Forelimb muscle (tissue), 1 donor: Measurements from ENCODE around the gene ABHD8. TPM values are rescaled to one million over a fixed set of nuclear protein-coding genes. Genes with fewer than 3 reads are reported as not detected.
A peak's percentile ranks its signal among the peaks of the same experiment; 100 is the strongest.

ENCODE experiments used
- DNase-seq: peaks from one replicate; pipeline ENCODE4 v3.0.0-alpha.2; 2013; ENCODE audit warnings: low read depth
- polyA plus RNA-seq: library from polyadenylated mRNA; unstranded; fragments of 120-200 nt; gene quantifications from one replicate; pipeline ENCODE4 v1.2.1, GENCODE V29; 2013; ENCODE audit not compliant: insufficient read length

ABHD8 gene
- polyA plus RNA-seq, 1 donor: 7.9 TPM

- no peak for DNase-seq
These were observed 18.6 kb upstream of the ABHD8 start for GRCh38 chr19:17321655-17322489.

DNA sequence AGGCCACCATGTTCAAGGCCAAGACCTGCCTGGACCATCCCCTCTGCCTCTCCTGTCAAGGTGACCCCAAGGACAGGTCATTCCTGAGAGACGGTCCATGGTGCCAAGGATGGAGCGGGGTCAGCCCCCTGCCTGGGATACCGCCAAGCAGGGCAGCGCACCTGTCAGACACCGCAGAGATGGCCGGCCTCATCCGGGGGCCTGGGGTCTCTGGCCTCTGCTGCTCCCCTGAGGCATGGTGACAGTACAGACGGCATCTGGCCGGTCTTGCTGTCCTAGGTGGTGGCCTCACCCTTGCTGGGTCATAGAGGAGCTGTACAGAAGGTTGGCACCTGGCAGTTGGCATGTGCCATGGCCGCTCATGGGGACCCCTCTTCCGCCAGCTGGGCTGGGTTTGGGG, 17.2 kb upstream of the ABHD8 start:
- no peak for DNase-seq

GRCh38 chr19:17319473-17320238, 16.4 kb upstream of the ABHD8 start:
- no peak for DNase-seq

- no peak for DNase-seq
These were observed 15.7 kb upstream of the ABHD8 start for GRCh38 chr19:17318966-17319365.

GRCh38 chr19:17314007-17314593, 10.9 kb upstream of the ABHD8 start:
- no peak for DNase-seq

GRCh38 chr19:17312189-17313113, 9.2 kb upstream of the ABHD8 start:
- no peak for DNase-seq

GRCh38 chr19:17311455-17312188, 8.4 kb upstream of the ABHD8 start:
- DNase-seq: no peak

DNA sequence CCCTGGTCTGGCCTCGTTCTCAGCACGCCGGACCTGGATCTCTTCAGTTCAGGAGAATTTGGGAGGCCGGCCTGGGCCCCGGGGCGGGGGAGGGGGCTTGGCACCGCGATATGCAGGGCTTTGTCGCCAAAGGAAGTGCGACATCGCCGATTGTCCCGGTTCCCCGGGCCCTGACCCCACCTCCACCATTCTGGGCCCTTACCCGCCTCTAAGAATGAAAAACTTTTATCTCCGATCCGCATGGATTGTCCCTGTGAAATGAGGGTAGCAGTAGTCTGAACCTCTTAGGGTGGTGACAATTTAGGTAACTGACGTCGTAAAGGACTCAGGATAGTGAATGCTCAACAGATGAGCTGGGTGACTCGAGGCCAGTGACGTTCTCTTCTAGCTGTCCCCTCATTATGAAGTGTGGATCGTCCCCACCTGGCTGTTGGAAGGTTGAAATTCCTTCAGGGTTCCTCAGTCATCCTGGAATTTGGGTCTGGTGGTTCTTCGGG, 6.8 kb upstream of the ABHD8 start:
- no peak for DNase-seq

DNA sequence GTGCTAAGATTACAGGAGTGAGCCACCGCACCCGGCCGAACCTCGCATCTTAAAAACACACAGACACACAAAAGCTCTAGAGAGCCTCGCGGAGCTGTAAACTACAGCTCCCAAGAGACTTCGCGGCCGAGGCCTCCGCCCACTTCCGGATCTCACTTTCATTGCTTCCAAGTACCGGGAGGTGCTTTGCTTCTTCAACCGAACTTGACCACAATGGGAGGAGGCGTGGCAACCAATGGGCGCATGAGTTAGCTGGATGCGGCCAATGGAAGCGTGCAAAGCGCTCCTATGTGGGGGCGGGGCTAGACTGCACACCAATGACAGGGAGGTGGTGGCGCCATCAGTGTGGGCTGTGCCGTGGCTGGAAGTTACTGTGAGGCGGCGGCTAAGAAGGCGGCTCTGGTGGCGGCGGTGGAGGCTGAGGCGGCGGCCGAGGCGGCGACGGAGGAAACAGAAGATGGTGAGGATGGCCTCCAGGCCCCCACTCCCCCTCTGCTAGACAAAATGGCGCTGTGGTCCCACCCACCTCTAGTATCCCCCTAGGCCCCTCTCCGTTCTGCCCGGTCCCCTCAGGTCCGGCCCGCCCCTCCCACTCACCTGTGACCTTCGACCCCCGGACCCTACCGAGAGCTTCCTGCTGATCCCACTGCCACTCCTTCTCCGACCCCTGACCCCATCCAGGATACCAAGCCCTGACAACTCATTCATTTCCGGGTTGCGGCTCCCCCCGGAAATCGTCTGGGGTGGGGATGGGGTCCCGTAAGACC, 6.2 kb upstream of the ABHD8 start, which contains the start of gene DDA1:
TSS of gene DDA1 (plus strand) at position 366 of the 767 bp plus-strand sequence. CDS start at position 458, 92 bp downstream.
- peak; percentile 99 for DNase-seq

DNA sequence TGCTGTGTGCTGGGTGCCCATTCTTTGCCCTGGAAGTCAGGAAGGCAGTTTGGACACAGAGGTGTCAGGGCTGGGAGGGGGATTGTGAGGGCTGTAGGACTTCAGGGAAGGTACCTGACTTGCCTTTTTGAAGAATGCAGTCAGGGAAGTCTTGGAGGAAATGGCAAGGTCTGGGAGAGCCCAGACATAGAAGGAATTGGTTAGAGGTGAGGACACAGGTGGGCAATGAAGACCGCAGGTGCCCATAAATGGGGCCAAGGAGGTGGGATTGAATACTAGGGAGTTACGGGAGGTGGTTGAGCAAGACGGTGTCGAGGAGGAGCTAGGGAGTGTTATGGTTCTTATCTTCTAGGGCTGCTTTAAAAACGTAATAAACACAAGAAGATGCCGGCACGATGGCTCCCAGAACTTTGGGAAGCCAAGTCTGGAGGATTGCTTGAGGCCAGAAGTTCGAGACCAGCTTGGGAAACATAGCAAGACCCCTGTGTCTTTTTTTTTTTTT, 4.7 kb upstream of the ABHD8 start:
- DNase-seq: no peak

GRCh38 chr19:17306285-17306714, 3.1 kb upstream of the ABHD8 start:
- DNase-seq: no peak

GRCh38 chr19:17305517-17306284, 2.5 kb upstream of the ABHD8 start, which contains the start of gene MRPL34:
TSS of gene MRPL34 (plus strand) at chr19:17305872. CDS start at chr19:17305893, 21 bp downstream.
- DNase-seq: peak; percentile 78

- DNase-seq: no peak
These were observed 1.9 kb upstream of the ABHD8 start for GRCh38 chr19:17305216-17305516.

GRCh38 chr19:17304386-17305215, 1.4 kb upstream of the ABHD8 start:
- DNase-seq: no peak

DNA sequence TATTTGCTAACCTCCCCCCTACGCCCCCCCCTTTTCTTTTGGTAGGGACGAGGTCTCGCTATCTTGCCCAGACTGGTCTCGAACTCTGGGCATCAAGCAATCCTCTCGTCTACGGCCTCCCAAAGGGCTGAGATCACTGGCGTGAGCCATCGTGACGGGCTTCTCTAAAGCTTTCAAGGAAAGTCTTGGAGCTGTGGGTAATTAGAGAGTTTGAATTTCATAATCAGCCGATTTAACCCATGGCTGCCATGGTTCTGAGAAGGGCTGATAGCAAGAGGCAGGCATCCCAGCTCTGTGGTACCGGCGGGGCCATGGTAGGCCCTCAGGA, 679 bp upstream of the ABHD8 start:
- DNase-seq: no peak

DNA sequence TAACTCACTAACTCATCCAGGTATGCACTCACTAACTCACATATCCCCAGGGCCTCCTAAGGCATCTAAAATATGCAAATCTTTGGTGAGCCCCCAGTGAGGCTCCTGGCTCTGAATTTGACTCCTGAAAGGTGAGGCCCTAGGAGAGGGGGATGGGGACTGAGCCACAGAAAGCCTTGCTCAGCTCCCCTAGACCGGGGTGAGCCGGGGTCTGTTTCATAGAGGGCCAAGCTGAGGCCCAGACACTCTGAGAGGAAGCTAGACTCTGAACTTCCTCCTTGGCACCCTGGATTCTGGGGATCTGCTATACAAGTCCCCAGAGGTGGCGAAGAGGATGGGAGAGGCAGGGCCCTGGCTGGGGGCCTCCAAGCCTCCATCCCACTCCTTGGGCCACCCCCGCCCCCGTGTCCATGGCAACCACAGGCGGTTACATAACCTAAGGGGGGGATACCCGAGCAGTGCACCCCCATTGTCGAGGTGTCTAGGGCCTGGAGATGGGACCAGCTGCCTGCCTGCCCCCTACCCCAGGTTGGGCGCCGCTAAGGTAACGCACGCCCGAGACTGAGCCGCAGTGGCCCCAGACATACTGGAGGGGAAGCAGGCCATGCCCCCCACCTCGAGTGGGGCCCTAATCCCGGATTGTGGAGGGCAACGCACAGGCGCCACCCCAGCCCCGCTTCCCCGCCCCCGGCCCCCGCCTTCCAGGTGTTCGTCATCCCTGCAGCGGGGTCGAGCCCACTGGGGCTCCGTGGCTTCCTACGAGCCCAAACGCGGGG, 646 bp downstream of the ABHD8 start:
- no peak for DNase-seq

GRCh38 chr19:17300992-17301619, 2.1 kb downstream of the ABHD8 start:
- no peak for DNase-seq
